A549 (cell line): Measurements from ENCODE around the gene SRGAP1. TPM values are rescaled to one million over a fixed set of nuclear protein-coding genes. Genes with fewer than 3 reads are reported as not detected.

ENCODE experiments used
- ATAC-seq, 2 experiments: fragments of 200-7000 bp in 1 of 2; fragments of >200 bp in 1 of 2; cut with Nextera tagmentation in 1 of 2; cut with Tn5 transposase in 1 of 2; 3 replicates each; pipeline versions ENCODE4 v1.8.0 to v1.9.1; 2018 to 2020; ENCODE audit warnings: mild to moderate bottlenecking in 1 of 2, moderate library complexity in 1 of 2
- CTCF ChIA-PET: fragments of 300-600 bp; sonication (Branson Sonifier 250); formaldehyde crosslinking; extraction: SDS; loops from one replicate; lab custom pipeline; 2021; ENCODE audit warnings: antibody characterized with exemption, inconsistent platforms; lab: Yijun Ruan, JAX
- POLR2A ChIA-PET: fragments of 350-600 bp; formaldehyde crosslinking; extraction: SDS; loops from one replicate; lab custom pipeline; 2021; ENCODE audit warnings: antibody characterized with exemption, inconsistent platforms; lab: Yijun Ruan, JAX
- DNase-seq, 2 experiments: peaks; one replicate each; pipeline versions ENCODE4 v3.0.0 to v3.0.0-alpha.2; 2011 to 2016; ENCODE audit warnings: low read depth in 1 of 2, low spot score in 1 of 2
- FAIRE-seq: peaks from 2 replicates; lab custom pipeline; 2011; peaks lifted over from hg19 to GRCh38; lab: Jason Lieb, UNC
- H3K27ac ChIP-seq, 2 experiments: fragments of >200 bp; sonication (Bioruptor Twin); formaldehyde crosslinking; 3 replicates each; pipeline ENCODE4 v1.5.1; 2016 to 2017
- H3K4me1 ChIP-seq: fragments of >200 bp; sonication (Bioruptor Twin); formaldehyde crosslinking; 3 replicates; pipeline ENCODE4 v1.6.1; 2016
- H3K4me2 ChIP-seq: fragments of >200 bp; sonication (Bioruptor Twin); formaldehyde crosslinking; 3 replicates; pipeline ENCODE4 v1.6.1; 2016
- H3K4me3 ChIP-seq: fragments of >200 bp; sonication (Bioruptor Twin); formaldehyde crosslinking; 3 replicates; pipeline ENCODE4 v1.5.1; 2016
- H3K9me3 ChIP-seq: fragments of >200 bp; sonication (Bioruptor Twin); formaldehyde crosslinking; 3 replicates; pipeline ENCODE4 v1.6.1; 2016
- CBX8 ChIP-seq: fragments of 200-600 bp; sonication (generic); IDR thresholded peaks from 2 replicates; pipeline ENCODE4 v1.6.1; 2016
- EHF ChIP-seq: fragments of 250-450 bp; sonication (Bioruptor Pico); IDR thresholded peaks from 2 replicates; pipeline ENCODE4 v1.5.0; 2020; ENCODE audit warnings: mild to moderate bottlenecking
- GATA3 ChIP-seq: IDR thresholded peaks from 2 replicates; pipeline ENCODE4 v1.6.1; 2012; ENCODE audit warnings: borderline replicate concordance
- HOXA7 ChIP-seq: fragments of 250-450 bp; sonication (Bioruptor Pico); IDR thresholded peaks from 2 replicates; pipeline ENCODE4 v1.5.0; 2020; ENCODE audit warnings: mild to moderate bottlenecking, moderate library complexity
- JUN ChIP-seq, 2 experiments: fragments of >200 bp; sonication (Bioruptor Twin); formaldehyde crosslinking; IDR thresholded peaks; 2 replicates in 1 of 2; 3 replicates in 1 of 2; pipeline ENCODE4 v1.6.1; 2016 to 2017
- KDM5A ChIP-seq: fragments of 200-600 bp; sonication (generic); IDR thresholded peaks from 2 replicates; pipeline ENCODE4 v1.6.1; 2016; ENCODE audit warnings: antibody characterized with exemption, mild to moderate bottlenecking
- NFE2L2 ChIP-seq: fragments of 150-350 bp; conservative IDR thresholded peaks from 2 replicates; pipeline ENCODE4 v1.6.1; 2014; ENCODE audit warnings: low read length
- NR3C1 ChIP-seq: fragments of >200 bp; sonication (Bioruptor Twin); formaldehyde crosslinking; IDR thresholded peaks from 3 replicates; pipeline ENCODE4 v1.6.1; 2017
- SMC3 ChIP-seq: fragments of >200 bp; sonication (Bioruptor Twin); formaldehyde crosslinking; IDR thresholded peaks from 3 replicates; pipeline ENCODE4 v1.6.1; 2018; ENCODE audit warnings: inconsistent platforms
- TP53 ChIP-seq: fragments of 250-450 bp; sonication (Bioruptor Pico); IDR thresholded peaks from 2 replicates; pipeline ENCODE4 v1.5.0; 2021; ENCODE audit warnings: mild to moderate bottlenecking, moderate library complexity
- WGBS: methylation state at CpG from one replicate; pipeline ENCODE4 v1.1.6; 2017; ENCODE audit errors: missing lambda C conversion rate; 5-methylcytosine and 5-hydroxymethylcytosine counted together
- polyA minus RNA-seq: library from RNA; depleted of rRNA, polyadenylated mRNA; stranded (reverse); fragments of >200 nt; gene quantifications from 2 replicates; pipeline ENCODE4 v1.2.3, GENCODE V29; 2011; rRNA and poly(A)+ RNA removed
- polyA plus RNA-seq, 4 experiments: library from polyadenylated mRNA; depleted of rRNA in 3 of 4; stranded (reverse); fragments of >200 nt; fragmentation: RNase III in 1 of 4; extraction: RNeasy Plus Mini Kit Qiagen cat#74134 plus additional on column Dnase treatment in 1 of 4; gene quantifications; 2 replicates in 3 of 4; 3 replicates in 1 of 4; pipeline ENCODE4 v1.2.3, GENCODE V29; 2011 to 2017
- TF ChIP-seq, protein P1 (sequence below): fragments of >200 bp; sonication (Bioruptor Twin); formaldehyde crosslinking; IDR thresholded peaks from 2 replicates; pipeline ENCODE4 v1.6.1; 2016
- TF ChIP-seq, protein P2 (sequence below): fragments of 200-600 bp; sonication (generic); IDR thresholded peaks from 2 replicates; pipeline ENCODE4 v1.6.1; 2016; ENCODE audit warnings: antibody characterized with exemption, mild to moderate bottlenecking, moderate library complexity
- TF ChIP-seq, protein P3 (sequence below): IDR thresholded peaks from 2 replicates; pipeline ENCODE4 v1.6.1; 2012

Gene SRGAP1
- polyA plus RNA-seq (2011; rRNA removed), result 22.9 and 23.6 TPM in 2 replicates
- 3.4 and 4.4 TPM in 2 replicates for polyA plus RNA-seq (2012; cell fraction: cytosol; rRNA removed)
- polyA plus RNA-seq (2012; cell fraction: nucleus; rRNA removed), result 18.3 and 19.5 TPM in 2 replicates
- polyA plus RNA-seq (2017; fragmentation: RNase III; extraction: RNeasy Plus Mini Kit Qiagen cat#74134 plus additional on column Dnase treatment), result 7.9 to 8.4 TPM (median 8.3 TPM) in 3 replicates
- polyA minus RNA-seq, result 47.3 and 57.7 TPM in 2 replicates

DNA sequence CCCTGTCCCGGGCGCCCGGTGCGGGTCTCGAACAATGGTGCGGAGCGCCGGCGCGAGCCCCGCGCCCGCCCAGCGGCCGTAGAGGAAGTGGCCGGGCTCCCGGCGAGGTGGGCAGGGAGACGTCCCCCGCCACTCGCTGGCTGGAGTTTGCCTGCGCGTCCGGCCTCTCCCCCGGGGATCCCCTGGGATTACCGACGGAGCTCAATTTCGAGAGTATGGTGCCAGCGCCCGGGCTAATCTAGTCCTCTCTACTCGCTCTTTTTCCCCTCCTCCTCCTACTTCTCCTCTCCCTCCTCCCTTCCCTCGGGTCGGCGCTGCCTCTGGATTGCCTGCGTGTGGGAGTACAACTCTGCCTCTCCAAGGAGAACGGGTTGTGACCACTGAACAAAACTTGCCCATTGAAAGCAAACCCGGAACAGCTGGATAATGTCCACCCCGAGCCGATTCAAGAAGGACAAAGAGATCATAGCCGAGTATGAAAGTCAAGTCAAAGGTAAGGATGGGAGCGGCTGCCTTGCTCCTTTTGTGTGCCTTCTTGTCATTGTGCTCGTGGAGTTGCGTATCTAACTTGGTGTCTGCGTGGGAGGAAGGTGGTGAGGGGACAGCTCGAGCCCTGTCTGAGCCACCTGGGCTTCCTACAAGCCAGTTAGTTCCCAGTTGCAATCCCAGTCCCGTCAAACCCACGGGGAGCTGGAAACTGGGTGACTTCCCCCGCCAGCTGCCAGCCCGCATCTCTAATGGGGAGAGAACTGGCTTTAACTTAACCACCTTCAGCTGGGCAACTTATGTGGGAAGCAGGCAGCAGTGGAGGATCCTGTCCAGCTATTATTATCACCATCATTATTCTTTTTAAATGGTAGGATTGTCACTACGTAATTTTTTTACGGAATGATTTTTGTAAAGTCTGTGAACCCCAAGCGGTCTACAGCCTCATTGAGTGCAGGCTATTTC, at the start of gene SRGAP1:
TSS of gene SRGAP1 (plus strand) at position 310 of the 951 bp plus-strand sequence. CDS start at position 427, 117 bp downstream.
- FAIRE-seq, result no peak
- POLR2A ChIA-PET, result interaction anchor here (0.7 to 3.0 kb wide), 7 partner anchors 17 to 378 kb away, joined by 3 to 23 read pairs (median 4); partner anchors contain the start of gene KICS2
- WGBS, result 3% methylated on average over 32 of the region's 52 CpGs
- Histone ChIP-seq H3K4me3 (peak within 1 kb of the TSS; percentile 88), H3K9me3 (no peaks in the 10 kb centered on the region), H3K27ac (peak within 1 kb of the TSS; percentile 97 to 98), H3K4me1 (peaks cover 35% of the 10 kb centered on the region), H3K4me2 (peak within 1 kb of the TSS; percentile 78)
- ATAC-seq, result peak; percentile 44 to 62
- CTCF ChIA-PET, result interaction anchor here (0.6 to 14.3 kb wide), 81 partner anchors 11 to 611 kb away, joined by 3 to 206 read pairs (median 7); partner anchors contain the start of genes C12orf56 and KICS2
- peak in 1 of 2 experiments; percentile 69 for DNase-seq
- TF ChIP-seq TP53 (CRISPR knock-in tag), result no peak
- TF ChIP-seq SMC3, result 0 out of 3 replicates have a peak, but pooled peaks have one; percentile 10

DNA sequence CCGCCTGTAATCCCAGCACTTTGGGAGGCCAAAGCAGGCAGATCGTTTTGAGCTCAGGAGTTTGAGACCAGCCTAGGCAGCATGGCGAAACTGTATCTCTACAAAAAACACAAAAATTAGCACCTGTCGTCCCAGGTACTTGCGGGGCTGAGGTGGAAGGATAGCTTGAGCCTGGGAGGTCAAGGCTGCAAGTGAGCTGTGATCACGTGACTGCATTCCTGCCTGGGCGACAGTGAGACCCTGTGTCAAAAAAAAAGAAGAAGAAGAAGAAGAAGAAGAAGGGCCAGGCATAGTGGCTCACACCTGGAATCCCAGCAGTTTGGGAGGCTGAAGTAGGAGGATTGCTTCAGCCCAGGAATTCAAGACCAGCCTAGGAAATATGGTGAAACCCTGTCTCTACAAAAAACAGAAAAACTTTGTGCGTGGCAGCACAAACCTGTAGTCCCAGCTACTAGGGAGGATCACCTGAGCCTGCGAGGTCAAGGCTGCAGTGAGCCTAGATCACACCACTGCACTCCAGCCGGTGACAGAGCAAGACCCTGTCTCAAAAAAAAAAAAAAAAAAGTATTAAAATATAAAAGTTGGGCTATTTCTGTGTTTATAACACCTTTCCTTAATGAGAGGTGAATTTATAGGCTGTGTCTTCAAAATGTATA, 49.3 kb upstream of the SRGAP1 start:
- Histone ChIP-seq H3K27ac (no peak overlapping the region), H3K9me3 (no peaks in the 10 kb centered on the region), H3K4me2 (no peak overlapping the region), H3K4me1 (no peaks in the 10 kb centered on the region), H3K4me3 (no peak overlapping the region)
- CTCF ChIA-PET, result interaction anchor here (0.6 to 2.0 kb wide), 3 partner anchors 10 to 1588 kb away, joined by 3 to 10 read pairs (median 3); no protein-coding TSS in a partner anchor
- TF ChIP-seq CBX8, result no peak
- no peak for TF ChIP-seq HOXA7 (CRISPR knock-in tag)
- TF ChIP-seq EHF (CRISPR knock-in tag), result no peak
- TF ChIP-seq NFE2L2, result no peak
- no peak for TF ChIP-seq KDM5A
- no peak for DNase-seq
- no peak for ATAC-seq
- POLR2A ChIA-PET, result no interaction called here
- FAIRE-seq, result no peak
- WGBS, result 90% methylated on average over 10 of the region's 10 CpGs

DNA sequence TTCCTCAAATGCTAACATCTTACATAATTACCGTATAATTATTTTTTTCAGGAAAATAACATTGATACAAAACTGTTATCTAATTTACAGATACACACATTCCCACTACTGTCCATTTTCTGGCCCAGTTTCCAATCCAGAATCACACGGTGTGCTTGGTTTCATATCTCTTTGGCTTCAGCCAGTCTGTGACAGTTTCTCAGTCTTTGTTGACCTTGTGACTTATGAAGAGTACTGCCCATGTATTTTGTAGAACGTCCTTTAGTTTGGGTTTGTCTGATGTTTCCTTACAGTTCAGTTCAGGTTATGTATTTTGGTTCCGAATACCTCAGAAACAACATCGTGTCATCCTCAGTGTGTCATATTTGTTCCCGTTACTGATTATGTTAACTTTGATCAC, 48.6 kb upstream of the SRGAP1 start:
- H3K4me2 ChIP-seq, result no peak overlapping the region
- H3K9me3 ChIP-seq, result no peaks in the 10 kb centered on the region
- no peak overlapping the region for H3K27ac ChIP-seq
- WGBS, result 93% methylated on average over 6 of the region's 6 CpGs
- ChIA-PET CTCF (no interaction called here), POLR2A (no interaction called here)
- no peak for FAIRE-seq
- no peak overlapping the region for H3K4me3 ChIP-seq
- no peaks in the 10 kb centered on the region for H3K4me1 ChIP-seq
- TF ChIP-seq, protein P1, sequence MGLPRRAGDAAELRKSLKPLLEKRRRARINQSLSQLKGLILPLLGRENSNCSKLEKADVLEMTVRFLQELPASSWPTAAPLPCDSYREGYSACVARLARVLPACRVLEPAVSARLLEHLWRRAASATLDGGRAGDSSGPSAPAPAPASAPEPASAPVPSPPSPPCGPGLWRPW, result no peak
- TF ChIP-seq NR3C1, result no peak
- no peak for TF ChIP-seq JUN (IDR thresholded peaks at IDR 0.05)
- TF ChIP-seq, protein P2, sequence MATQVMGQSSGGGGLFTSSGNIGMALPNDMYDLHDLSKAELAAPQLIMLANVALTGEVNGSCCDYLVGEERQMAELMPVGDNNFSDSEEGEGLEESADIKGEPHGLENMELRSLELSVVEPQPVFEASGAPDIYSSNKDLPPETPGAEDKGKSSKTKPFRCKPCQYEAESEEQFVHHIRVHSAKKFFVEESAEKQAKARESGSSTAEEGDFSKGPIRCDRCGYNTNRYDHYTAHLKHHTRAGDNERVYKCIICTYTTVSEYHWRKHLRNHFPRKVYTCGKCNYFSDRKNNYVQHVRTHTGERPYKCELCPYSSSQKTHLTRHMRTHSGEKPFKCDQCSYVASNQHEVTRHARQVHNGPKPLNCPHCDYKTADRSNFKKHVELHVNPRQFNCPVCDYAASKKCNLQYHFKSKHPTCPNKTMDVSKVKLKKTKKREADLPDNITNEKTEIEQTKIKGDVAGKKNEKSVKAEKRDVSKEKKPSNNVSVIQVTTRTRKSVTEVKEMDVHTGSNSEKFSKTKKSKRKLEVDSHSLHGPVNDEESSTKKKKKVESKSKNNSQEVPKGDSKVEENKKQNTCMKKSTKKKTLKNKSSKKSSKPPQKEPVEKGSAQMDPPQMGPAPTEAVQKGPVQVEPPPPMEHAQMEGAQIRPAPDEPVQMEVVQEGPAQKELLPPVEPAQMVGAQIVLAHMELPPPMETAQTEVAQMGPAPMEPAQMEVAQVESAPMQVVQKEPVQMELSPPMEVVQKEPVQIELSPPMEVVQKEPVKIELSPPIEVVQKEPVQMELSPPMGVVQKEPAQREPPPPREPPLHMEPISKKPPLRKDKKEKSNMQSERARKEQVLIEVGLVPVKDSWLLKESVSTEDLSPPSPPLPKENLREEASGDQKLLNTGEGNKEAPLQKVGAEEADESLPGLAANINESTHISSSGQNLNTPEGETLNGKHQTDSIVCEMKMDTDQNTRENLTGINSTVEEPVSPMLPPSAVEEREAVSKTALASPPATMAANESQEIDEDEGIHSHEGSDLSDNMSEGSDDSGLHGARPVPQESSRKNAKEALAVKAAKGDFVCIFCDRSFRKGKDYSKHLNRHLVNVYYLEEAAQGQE, result no peak
- TF ChIP-seq, protein P3, sequence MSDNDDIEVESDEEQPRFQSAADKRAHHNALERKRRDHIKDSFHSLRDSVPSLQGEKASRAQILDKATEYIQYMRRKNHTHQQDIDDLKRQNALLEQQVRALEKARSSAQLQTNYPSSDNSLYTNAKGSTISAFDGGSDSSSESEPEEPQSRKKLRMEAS, result no peak
- no peak for TF ChIP-seq CBX8
- TF ChIP-seq GATA3, result no peak
- DNase-seq, result no peak
- no peak for ATAC-seq
